AG09309 (cell line): ENCODE data around the gene METTL25B.

Source experiments
- DNase-seq: peaks from one replicate; pipeline ENCODE4 v3.0.0-alpha.2; 2010; ENCODE audit warnings: low read depth
- H3K4me3 ChIP-seq: 2 replicates; pipeline ENCODE4 v1.5.1; 2011; ENCODE audit warnings: mild to moderate bottlenecking, low read depth, low read length, moderate library complexity; ENCODE audit not compliant: control insufficient read depth
- TF ChIP-seq, protein P1 (sequence below): IDR thresholded peaks from 2 replicates; pipeline ENCODE4 v1.5.1; 2011; ENCODE audit warnings: mild to moderate bottlenecking, low read depth, low read length, inconsistent platforms; ENCODE audit not compliant: insufficient read depth, control insufficient read depth; ENCODE audit errors: missing control alignments

Gene METTL25B

GRCh38 chr1:156698995-156699394 is 29.3 kb upstream of the METTL25B start:
- TF ChIP-seq, protein P1, sequence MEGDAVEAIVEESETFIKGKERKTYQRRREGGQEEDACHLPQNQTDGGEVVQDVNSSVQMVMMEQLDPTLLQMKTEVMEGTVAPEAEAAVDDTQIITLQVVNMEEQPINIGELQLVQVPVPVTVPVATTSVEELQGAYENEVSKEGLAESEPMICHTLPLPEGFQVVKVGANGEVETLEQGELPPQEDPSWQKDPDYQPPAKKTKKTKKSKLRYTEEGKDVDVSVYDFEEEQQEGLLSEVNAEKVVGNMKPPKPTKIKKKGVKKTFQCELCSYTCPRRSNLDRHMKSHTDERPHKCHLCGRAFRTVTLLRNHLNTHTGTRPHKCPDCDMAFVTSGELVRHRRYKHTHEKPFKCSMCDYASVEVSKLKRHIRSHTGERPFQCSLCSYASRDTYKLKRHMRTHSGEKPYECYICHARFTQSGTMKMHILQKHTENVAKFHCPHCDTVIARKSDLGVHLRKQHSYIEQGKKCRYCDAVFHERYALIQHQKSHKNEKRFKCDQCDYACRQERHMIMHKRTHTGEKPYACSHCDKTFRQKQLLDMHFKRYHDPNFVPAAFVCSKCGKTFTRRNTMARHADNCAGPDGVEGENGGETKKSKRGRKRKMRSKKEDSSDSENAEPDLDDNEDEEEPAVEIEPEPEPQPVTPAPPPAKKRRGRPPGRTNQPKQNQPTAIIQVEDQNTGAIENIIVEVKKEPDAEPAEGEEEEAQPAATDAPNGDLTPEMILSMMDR, result no peak
- DNase-seq, result no peak

DNA sequence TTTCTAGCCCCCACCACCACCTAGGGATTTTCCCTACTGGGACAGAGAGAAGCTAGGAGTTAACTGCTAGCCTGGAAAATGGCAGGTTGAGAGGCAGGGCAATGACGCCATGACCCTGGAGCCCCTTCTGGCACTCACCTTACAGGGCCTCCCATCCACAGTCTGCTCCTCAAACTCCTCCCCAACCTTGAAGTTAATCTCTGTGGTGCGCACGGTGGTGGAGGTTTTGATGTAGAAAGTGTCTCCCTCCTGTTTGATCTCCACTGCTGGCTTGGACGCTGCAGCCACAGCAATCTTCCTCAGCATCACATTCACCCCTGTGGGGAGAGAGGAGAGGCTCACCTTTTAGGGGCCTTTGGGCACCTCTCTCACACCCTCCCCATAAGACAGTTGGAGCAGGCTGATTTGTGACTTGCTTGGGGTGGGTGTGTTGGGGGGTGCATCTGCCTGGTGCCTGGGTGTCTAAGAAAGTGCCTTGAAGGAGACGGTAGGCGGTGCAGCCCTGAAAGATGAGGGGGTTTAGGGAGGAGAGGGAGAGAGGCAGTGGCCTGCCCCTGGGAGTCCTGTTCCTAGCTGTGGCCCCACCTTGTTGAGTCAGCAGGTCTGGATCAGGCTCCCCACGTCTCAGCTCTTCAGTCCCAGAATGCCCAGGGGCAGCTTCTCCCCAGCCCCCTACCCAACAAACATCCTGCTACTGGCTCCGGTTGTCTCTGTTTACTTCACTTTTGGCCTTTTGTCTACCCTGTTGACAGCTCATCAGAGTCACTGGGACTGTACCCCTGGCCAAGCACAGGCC is 27.3 kb upstream of the METTL25B start:
- no peak overlapping the region for H3K4me3 ChIP-seq
- TF ChIP-seq, protein P1, result no peak
- DNase-seq, result no peak

More at GRCh38 chr1:156698995-156699394, 29.3 kb upstream of the METTL25B start:
- no peak overlapping the region for H3K4me3 ChIP-seq

- no peak for DNase-seq
- peak overlapping the region; percentile 71 for H3K4me3 ChIP-seq
- TF ChIP-seq, protein P1, result no peak
Measured at GRCh38 chr1:156703336-156703735, 24.9 kb upstream of the METTL25B start.

- DNase-seq, result no peak
- H3K4me3 ChIP-seq, result peak overlapping the region; percentile 71
- TF ChIP-seq, protein P1, result no peak
Measured at GRCh38 chr1:156703741-156704140, 24.5 kb upstream of the METTL25B start.

GRCh38 chr1:156704166-156704711 is 24.0 kb upstream of the METTL25B start:
- TF ChIP-seq, protein P1, result no peak
- DNase-seq, result no peak
- H3K4me3 ChIP-seq, result peak overlapping the region; percentile 71

GRCh38 chr1:156704930-156705320 is 23.3 kb upstream of the METTL25B start:
- TF ChIP-seq, protein P1, result no peak
- H3K4me3 ChIP-seq, result peak overlapping the region; percentile 71
- DNase-seq, result no peak
